ENCODE data around the gene DDI1. TPM values are rescaled to one million over a fixed set of nuclear protein-coding genes. Genes with fewer than 3 reads are reported as not detected.

DDI1 gene
- total RNA-seq, 1 donor from 2014 or later = not detected

DNA sequence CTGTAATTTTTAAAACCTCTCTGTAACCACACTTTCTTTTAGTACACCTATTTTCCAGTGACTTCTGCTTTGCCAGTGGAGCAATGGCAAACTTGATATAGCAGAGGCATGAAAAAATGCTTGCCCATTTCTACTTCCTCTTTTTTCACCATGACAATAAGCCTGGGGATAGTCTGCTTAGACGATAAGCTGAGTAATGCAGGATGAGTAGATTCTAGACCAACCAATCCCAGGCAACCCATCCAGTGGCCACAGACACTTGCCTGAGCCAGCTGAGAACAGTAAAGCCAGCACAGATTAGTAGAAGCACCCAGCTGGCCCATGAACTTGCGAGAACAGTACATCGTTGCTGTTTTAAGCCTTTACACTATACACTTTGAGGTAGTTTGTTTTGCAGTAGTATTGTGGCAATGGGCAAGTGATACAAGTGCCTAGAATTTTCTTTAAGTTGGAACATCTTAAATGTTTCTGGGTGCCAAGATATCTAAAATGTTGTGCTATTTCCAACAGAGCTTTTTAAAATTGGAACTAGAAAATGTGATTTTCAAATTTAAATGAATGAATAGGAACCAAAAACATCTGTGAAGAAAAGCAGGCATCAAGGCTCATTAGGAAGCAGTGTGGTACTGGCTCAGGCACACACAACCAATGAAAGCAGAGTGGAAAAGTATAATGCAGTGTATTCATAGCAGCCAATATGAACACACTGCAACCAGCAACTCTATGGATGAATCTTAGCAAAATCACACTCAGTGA is 37.7 kb downstream of the DDI1 start:
- intact Hi-C loops (cut with micrococcal nuclease) = no loop called here
- Mint-ChIP-seq H3K4me1 (ENCODE audit: low read depth) (no peaks in the 10 kb centered on the region), H3K27me3 (ENCODE audit: insufficient read depth) (no peaks in the 10 kb centered on the region), H3K27ac (no peak overlapping the region), H3K9me3 (no peaks in the 10 kb centered on the region), H3K4me3 (no peak overlapping the region), H3K36me3 (ENCODE audit: low read depth) (no peaks in the 10 kb centered on the region)
- DNase-seq (ENCODE audit: low spot score) = no peak

DNA sequence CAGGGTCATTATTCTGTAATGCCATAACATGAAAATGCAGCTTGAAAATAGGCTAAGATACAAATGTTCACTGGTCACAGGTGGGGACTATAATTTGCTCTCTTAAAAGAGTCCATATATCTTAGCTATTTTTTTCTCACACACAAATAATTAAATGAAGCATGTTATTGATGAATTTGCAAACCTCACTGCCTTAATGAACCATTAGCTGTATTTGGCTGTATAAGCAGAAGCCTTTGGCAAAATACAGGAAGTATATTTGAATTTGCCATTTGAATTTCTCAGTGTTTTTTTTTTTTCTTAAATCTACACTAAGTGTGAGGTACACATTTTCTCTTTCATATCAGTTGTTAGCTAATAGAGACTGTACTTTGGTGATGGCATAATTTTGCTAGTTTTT is 38.7 kb downstream of the DDI1 start:
- H3K4me1 Mint-ChIP-seq (ENCODE audit: low read depth) = no peaks in the 10 kb centered on the region
- intact Hi-C loops (cut with micrococcal nuclease) = no loop called here
- H3K9me3 Mint-ChIP-seq = no peaks in the 10 kb centered on the region
- H3K27ac Mint-ChIP-seq = no peak overlapping the region
- no peaks in the 10 kb centered on the region for H3K27me3 Mint-ChIP-seq (ENCODE audit: insufficient read depth)
- no peak overlapping the region for H3K4me3 Mint-ChIP-seq
- DNase-seq (ENCODE audit: low spot score) = no peak
- no peaks in the 10 kb centered on the region for H3K36me3 Mint-ChIP-seq (ENCODE audit: low read depth)

DNA sequence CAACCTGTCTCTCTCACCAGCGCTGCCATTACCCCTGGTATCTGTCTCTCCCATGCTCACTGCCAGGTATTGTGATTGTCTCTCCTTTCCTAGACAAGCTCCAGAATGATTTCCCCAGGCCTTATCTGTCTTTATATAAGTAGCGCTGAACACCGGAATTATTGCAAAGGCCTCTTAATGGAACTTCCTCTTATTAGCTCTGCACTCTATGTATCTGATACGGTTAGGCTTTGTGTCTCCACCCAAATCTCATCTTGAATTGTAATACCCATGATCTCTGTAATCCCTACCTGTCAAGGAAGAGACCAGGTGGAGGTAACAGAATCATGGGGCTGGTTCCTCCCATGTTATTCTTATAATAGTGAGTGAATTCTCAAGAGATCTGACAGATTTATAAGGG is 39.3 kb downstream of the DDI1 start:
- Mint-ChIP-seq H3K4me3 (no peak overlapping the region), H3K36me3 (ENCODE audit: low read depth) (no peaks in the 10 kb centered on the region), H3K27ac (no peak overlapping the region), H3K27me3 (ENCODE audit: insufficient read depth) (no peaks in the 10 kb centered on the region), H3K4me1 (ENCODE audit: low read depth) (no peaks in the 10 kb centered on the region), H3K9me3 (no peaks in the 10 kb centered on the region)
- intact Hi-C loops (cut with micrococcal nuclease) = no loop called here
- DNase-seq (ENCODE audit: low spot score) = no peak

DNA sequence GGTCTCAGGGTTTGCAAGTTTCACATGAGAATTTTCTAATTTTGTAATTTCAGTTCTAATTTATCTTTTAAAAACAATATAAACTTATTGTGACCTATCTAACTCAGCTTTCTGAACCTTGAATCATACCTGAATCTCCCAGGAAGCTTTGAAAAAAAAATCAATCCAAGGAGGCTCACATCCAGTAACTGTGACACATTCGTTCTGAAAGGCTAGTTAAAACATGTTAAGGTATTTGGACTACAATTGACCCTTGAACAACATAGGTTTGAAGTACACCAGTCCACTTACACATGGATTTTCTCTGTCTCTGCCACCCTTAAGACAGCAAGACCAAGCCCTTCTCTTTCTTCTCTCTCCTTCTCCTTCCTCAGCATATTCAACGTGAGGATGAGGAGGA is 40.0 kb downstream of the DDI1 start:
- H3K27me3 Mint-ChIP-seq (ENCODE audit: insufficient read depth) = no peaks in the 10 kb centered on the region
- no peaks in the 10 kb centered on the region for H3K4me1 Mint-ChIP-seq (ENCODE audit: low read depth)
- no peak overlapping the region for H3K4me3 Mint-ChIP-seq
- DNase-seq (ENCODE audit: low spot score) = no peak
- H3K27ac Mint-ChIP-seq = no peak overlapping the region
- intact Hi-C loops (cut with micrococcal nuclease) = no loop called here
- no peaks in the 10 kb centered on the region for H3K9me3 Mint-ChIP-seq
- no peaks in the 10 kb centered on the region for H3K36me3 Mint-ChIP-seq (ENCODE audit: low read depth)

DNA sequence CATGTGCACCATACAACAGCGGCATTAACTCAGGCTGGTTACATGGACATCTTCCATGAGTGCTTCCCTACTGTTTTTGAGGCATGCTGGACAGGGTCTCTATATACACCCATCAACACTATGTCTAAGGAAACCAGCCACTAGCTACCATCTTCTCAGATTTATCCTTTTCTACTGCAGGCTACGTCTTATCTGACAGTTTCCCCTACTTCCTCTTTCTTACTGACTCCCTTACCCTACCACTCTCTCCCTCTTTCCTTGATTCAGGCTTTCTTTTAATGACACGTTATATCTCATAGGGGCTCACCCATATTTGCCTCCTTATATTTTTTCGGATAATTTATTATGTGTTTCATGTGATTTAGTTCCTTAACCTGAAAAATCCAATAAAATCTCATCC is 41.8 kb downstream of the DDI1 start:
- DNase-seq (ENCODE audit: low spot score) = no peak
- H3K36me3 Mint-ChIP-seq (ENCODE audit: low read depth) = no peaks in the 10 kb centered on the region
- intact Hi-C loops (cut with micrococcal nuclease) = no loop called here
- H3K27me3 Mint-ChIP-seq (ENCODE audit: insufficient read depth) = no peaks in the 10 kb centered on the region
- H3K4me3 Mint-ChIP-seq = no peak overlapping the region
- no peaks in the 10 kb centered on the region for H3K4me1 Mint-ChIP-seq (ENCODE audit: low read depth)
- H3K9me3 Mint-ChIP-seq = no peaks in the 10 kb centered on the region
- H3K27ac Mint-ChIP-seq = no peak overlapping the region

DNA sequence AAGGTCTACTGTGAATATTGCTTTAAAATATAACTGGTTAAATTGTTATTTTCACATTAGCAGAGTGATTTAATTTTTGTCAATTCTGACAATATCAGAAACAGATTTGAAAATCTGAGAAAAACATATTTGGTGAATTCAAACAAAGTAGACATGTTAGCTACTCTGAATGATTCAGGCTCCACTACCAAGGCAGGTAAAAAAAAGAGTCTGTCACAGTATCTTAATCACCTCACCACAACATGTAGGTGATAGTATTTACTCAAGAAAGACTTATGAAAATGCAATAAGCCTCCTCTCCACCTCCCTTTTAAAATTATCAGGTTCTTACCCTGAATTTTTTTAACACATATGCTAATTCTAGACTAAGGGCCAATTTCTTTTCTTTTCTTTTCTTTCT is 42.6 kb downstream of the DDI1 start:
- no peaks in the 10 kb centered on the region for H3K9me3 Mint-ChIP-seq
- H3K4me1 Mint-ChIP-seq (ENCODE audit: low read depth) = no peaks in the 10 kb centered on the region
- no peaks in the 10 kb centered on the region for H3K36me3 Mint-ChIP-seq (ENCODE audit: low read depth)
- intact Hi-C loops (cut with micrococcal nuclease) = no loop called here
- H3K4me3 Mint-ChIP-seq = no peak overlapping the region
- no peaks in the 10 kb centered on the region for H3K27me3 Mint-ChIP-seq (ENCODE audit: insufficient read depth)
- no peak overlapping the region for H3K27ac Mint-ChIP-seq
- no peak for DNase-seq (ENCODE audit: low spot score)

DNA sequence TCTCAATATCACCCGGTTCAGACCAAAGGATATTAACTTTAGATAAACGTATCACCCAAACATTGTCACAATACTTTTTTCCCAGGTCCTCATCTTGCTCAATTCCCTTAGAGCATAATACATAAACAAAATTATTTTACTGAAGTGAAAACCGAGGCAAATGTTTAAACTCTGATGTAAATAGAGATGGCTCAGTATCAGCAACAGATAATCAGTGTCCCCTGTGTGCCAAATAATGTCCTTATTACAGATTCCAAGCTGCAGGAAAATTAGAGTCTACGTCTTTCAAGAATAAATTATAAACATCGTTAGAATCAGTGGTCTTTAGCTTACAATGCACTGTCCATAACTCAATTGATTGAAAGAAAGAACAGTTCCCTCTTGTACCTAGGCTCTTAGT is 50.2 kb downstream of the DDI1 start:
- no peaks in the 10 kb centered on the region for H3K4me1 Mint-ChIP-seq (ENCODE audit: low read depth)
- intact Hi-C loops (cut with micrococcal nuclease) = no loop called here
- no peaks in the 10 kb centered on the region for H3K36me3 Mint-ChIP-seq (ENCODE audit: low read depth)
- H3K9me3 Mint-ChIP-seq = no peaks in the 10 kb centered on the region
- no peaks in the 10 kb centered on the region for H3K27me3 Mint-ChIP-seq (ENCODE audit: insufficient read depth)
- H3K4me3 Mint-ChIP-seq = no peak overlapping the region
- H3K27ac Mint-ChIP-seq = no peak overlapping the region
- DNase-seq (ENCODE audit: low spot score) = no peak

Other genes with a start within 250 kb of the DDI1 start
- gene PDGFD, start 127.5 kb downstream of the DDI1 start, total RNA-seq = not detected in 2 replicates

Data from activated T-helper 1 cell treated with anti-CD3 and anti-CD28 coated beads, Interleukin-12 subunit alpha, Interleukin-12 subunit beta, Interleukin-2, Interleukin-4 antibody, amounts not matched to agents 30 ng/mL and 10 ng/mL and 1 ng/mL, durations not matched to agents 14 hours and 24 hours and 36 hours (primary cell).